K562 (cell line): ENCODE data around the gene ATP5PO.

ENCODE experiments used
- SRF ChIP-seq, 2 experiments: fragments of 250-450, 450-650 bp in 1 of 2; sonication (Bioruptor Pico) in 1 of 2; sonication (generic) in 1 of 2; formaldehyde crosslinking; IDR thresholded peaks; 2 replicates each; pipeline versions ENCODE4 v1.5.0 to v1.5.1; 2020 to 2022; ENCODE audit warnings: mild to moderate bottlenecking in 1 of 2, missing genetic modification reagents in 1 of 2
- USF1 ChIP-seq: sonication (generic); formaldehyde crosslinking; IDR thresholded peaks from 2 replicates; pipeline ENCODE4 v1.9.0; 2022; ENCODE audit warnings: mild to moderate bottlenecking, missing genetic modification reagents
- ZBTB34 ChIP-seq: fragments of 250-450 bp; sonication (Bioruptor Pico); IDR thresholded peaks from 2 replicates; pipeline ENCODE4 v1.8.0; 2021; ENCODE audit warnings: mild to moderate bottlenecking, moderate library complexity

GRCh38 chr21:33854604-33855003, 61.0 kb downstream of the ATP5PO start:
- TF ChIP-seq SRF (CRISPR knock-in tag; IDR thresholded peaks at IDR 0.05) (no peak), USF1 (no peak), ZBTB34 (CRISPR knock-in tag) (no peak)
